OCI-LY7 (cell line): ENCODE measurements around the gene OOSP1. TPM values are rescaled to one million over a fixed set of nuclear protein-coding genes. Genes with fewer than 3 reads are reported as not detected.

Experiments
- BruUV-seq: library from RNA; stranded (reverse); fragments of 400-500 nt; replicated peaks from 2 replicates; lab custom pipeline; 2021; lab: Mats Ljungman, UMichigan
- CTCF ChIA-PET: fragments of 300-600 bp; sonication (Branson Sonifier 250); formaldehyde crosslinking; loops from one replicate; lab custom pipeline; 2022; ENCODE audit warnings: antibody characterized with exemption; ENCODE audit not compliant: unreplicated experiment; lab: Charles Lee
- POLR2A ChIA-PET: fragments of 300-600 bp; sonication (Branson Sonifier 250); formaldehyde crosslinking; loops from one replicate; lab custom pipeline; 2022; ENCODE audit warnings: antibody characterized with exemption; lab: Charles Lee
- DNase-seq: peaks from one replicate; pipeline ENCODE4 v3.0.0-alpha.2; 2015; ENCODE audit warnings: low spot score
- H2AFZ ChIP-seq: fragments of 200-600 bp; sonication (generic), shearing (Covaris generic); 2 replicates; pipeline ENCODE4 v1.6.1; 2014; ENCODE audit warnings: mild to moderate bottlenecking, antibody characterized with exemption, low read length, moderate library complexity
- H3K27ac ChIP-seq: fragments of 200-600 bp; sonication (generic); 2 replicates; pipeline ENCODE4 v1.5.1; 2014; ENCODE audit warnings: mixed run types, low read depth, mild to moderate bottlenecking, moderate library complexity, low read length, inconsistent platforms; ENCODE audit not compliant: poor library complexity, severe bottlenecking
- H3K36me3 ChIP-seq: fragments of 200-600 bp; sonication (generic); 2 replicates; pipeline ENCODE4 v1.6.1; 2014; ENCODE audit warnings: mild to moderate bottlenecking, antibody characterized with exemption, low read length, moderate library complexity, mixed read lengths; ENCODE audit not compliant: insufficient read depth
- H3K4me1 ChIP-seq: fragments of 200-600 bp; sonication (generic); 2 replicates; pipeline ENCODE4 v1.5.1; 2014; ENCODE audit warnings: mild to moderate bottlenecking, low read length; ENCODE audit not compliant: insufficient read depth, poor library complexity, severe bottlenecking
- H3K4me2 ChIP-seq: fragments of 200-600 bp; sonication (generic); 2 replicates; pipeline ENCODE4 v1.6.1; 2014; ENCODE audit warnings: mild to moderate bottlenecking, low read length
- H3K4me3 ChIP-seq: fragments of 200-600 bp; sonication (generic); 2 replicates; pipeline ENCODE4 v1.5.1; 2014; ENCODE audit warnings: mild to moderate bottlenecking, low read depth, low read length; ENCODE audit not compliant: poor library complexity, severe bottlenecking
- H3K79me2 ChIP-seq: fragments of 200-600 bp; sonication (generic); 2 replicates; pipeline ENCODE4 v1.6.1; 2016; ENCODE audit warnings: low read depth, mild to moderate bottlenecking, low read length, moderate library complexity, mixed read lengths; ENCODE audit not compliant: insufficient read depth
- H3K9me2 ChIP-seq: fragments of 200-600 bp; sonication (generic); 2 replicates; pipeline ENCODE4 v1.6.1; 2016; ENCODE audit warnings: mild to moderate bottlenecking, low read length, mixed read lengths; ENCODE audit not compliant: insufficient read depth
- H3K9me3 ChIP-seq: fragments of 200-600 bp; sonication (generic); 2 replicates; pipeline ENCODE4 v1.6.1; 2014; ENCODE audit warnings: mild to moderate bottlenecking, mixed run types, low read length, mixed read lengths
- H4K20me1 ChIP-seq: fragments of 200-600 bp; sonication (generic); 2 replicates; pipeline ENCODE4 v1.6.1; 2014; ENCODE audit warnings: mild to moderate bottlenecking, antibody characterized with exemption, low read length, moderate library complexity, mixed read lengths; ENCODE audit not compliant: insufficient read depth
- CTCF ChIP-seq: fragments of 200-600 bp; sonication (generic); conservative IDR thresholded peaks from 2 replicates; pipeline ENCODE4 v1.5.1; 2014; ENCODE audit warnings: mild to moderate bottlenecking, antibody characterized with exemption, low read length, moderate library complexity, mixed read lengths
- EZH2phosphoT487 ChIP-seq: fragments of 200-600 bp; sonication (generic); IDR thresholded peaks from 2 replicates; pipeline ENCODE4 v1.6.1; 2018; ENCODE audit warnings: low read depth, borderline replicate concordance, mild to moderate bottlenecking, mixed run types, antibody characterized with exemption, low read length, moderate library complexity, mixed read lengths
- intact Hi-C: fragments of 100-400 bp; cut with micrococcal nuclease; formaldehyde crosslinking; loops from one replicate; pipeline ENCODE4 v1.10.0; 2022; ENCODE audit not compliant: unreplicated experiment
- total RNA-seq, 2 experiments: library from RNA; depleted of rRNA in 1 of 2; stranded (reverse); fragments of >200 nt in 1 of 2; shearing (Covaris generic) in 1 of 2; gene quantifications; 2 replicates each; pipeline ENCODE4 v1.2.3, GENCODE V29; 2014 to 2022

The OOSP1 gene
- total RNA-seq, 2 experiments from 2014 or later, result not detected

GRCh38 chr11:59953463-59954218 is 15.4 kb downstream of the OOSP1 start:
- no peak for DNase-seq
- Histone ChIP-seq H3K9me2 (no peaks in the 10 kb centered on the region), H3K36me3 (no peaks in the 10 kb centered on the region), H3K79me2 (no peaks in the 10 kb centered on the region), H3K27ac (no peak overlapping the region), H4K20me1 (no peaks in the 10 kb centered on the region), H3K4me2 (no peak overlapping the region), H3K4me3 (no peak overlapping the region), H3K9me3 (no peaks in the 10 kb centered on the region), H2AFZ (no peak overlapping the region), H3K4me1 (no peaks in the 10 kb centered on the region)
- no TSS peak for BruUV-seq
- intact Hi-C loops, result no loop called here
- TF ChIP-seq EZH2phosphoT487, result no peak
- no peak for TF ChIP-seq CTCF
- CTCF ChIA-PET, result no interaction called here
- POLR2A ChIA-PET, result no interaction called here

- H3K79me2 ChIP-seq, result no peaks in the 10 kb centered on the region
- no peak overlapping the region for H3K4me3 ChIP-seq
- H3K36me3 ChIP-seq, result no peaks in the 10 kb centered on the region
- ChIA-PET CTCF (no interaction called here), POLR2A (no interaction called here)
- H3K27ac ChIP-seq, result no peak overlapping the region
- H3K4me1 ChIP-seq, result no peaks in the 10 kb centered on the region
- no TSS peak for BruUV-seq
- intact Hi-C loops, result no loop called here
- H3K9me3 ChIP-seq, result no peaks in the 10 kb centered on the region
- H3K4me2 ChIP-seq, result no peak overlapping the region
- H2AFZ ChIP-seq, result no peak overlapping the region
- TF ChIP-seq CTCF, result no peak
- TF ChIP-seq EZH2phosphoT487, result no peak
- no peaks in the 10 kb centered on the region for H3K9me2 ChIP-seq
- DNase-seq, result no peak
- H4K20me1 ChIP-seq, result no peaks in the 10 kb centered on the region
Measured at GRCh38 chr11:59954219-59954847, 16.1 kb downstream of the OOSP1 start.

- no peaks in the 10 kb centered on the region for H3K36me3 ChIP-seq
- no peaks in the 10 kb centered on the region for H3K79me2 ChIP-seq
- no peaks in the 10 kb centered on the region for H3K9me3 ChIP-seq
- no TSS peak for BruUV-seq
- H3K4me2 ChIP-seq, result no peak overlapping the region
- intact Hi-C loops, result no loop called here
- H4K20me1 ChIP-seq, result no peaks in the 10 kb centered on the region
- H3K9me2 ChIP-seq, result no peaks in the 10 kb centered on the region
- H2AFZ ChIP-seq, result no peak overlapping the region
- ChIA-PET POLR2A (interaction anchor here (1.0 kb wide), 1 partner anchor 12 kb away, joined by 4 read pairs; no protein-coding TSS in a partner anchor), CTCF (no interaction called here)
- no peaks in the 10 kb centered on the region for H3K4me1 ChIP-seq
- no peak overlapping the region for H3K4me3 ChIP-seq
- no peak overlapping the region for H3K27ac ChIP-seq
- TF ChIP-seq CTCF, result no peak
- TF ChIP-seq EZH2phosphoT487, result no peak
- no peak for DNase-seq
Measured at GRCh38 chr11:59957094-59957493, 18.9 kb downstream of the OOSP1 start.
